Stimulated activated CD8-positive, alpha-beta memory T cell treated with anti-CD3 and anti-CD28 coated beads, Interleukin-4, amount 100 ng/mL, for 4 hours (primary cell): ENCODE measurements around the gene SHROOM2.
A peak's percentile ranks its signal among the peaks of the same experiment; 100 is the strongest.

Experiments
- DNase-seq, 2 donors: peaks; one replicate each; pipeline ENCODE4 v3.0.0-alpha.2; 2020; ENCODE audit warnings: low read depth in 2 of 2, low spot score in 1 of 2

The SHROOM2 gene

GRCh38 chrX:9862953-9863352, 76.7 kb downstream of the SHROOM2 start:
- no peak for DNase-seq

- no peak for DNase-seq
These were observed 77.8 kb downstream of the SHROOM2 start for GRCh38 chrX:9864011-9864410.

GRCh38 chrX:9865804-9866472, 79.7 kb downstream of the SHROOM2 start:
- no peak for DNase-seq

- no peak for DNase-seq
These were observed 80.4 kb downstream of the SHROOM2 start for GRCh38 chrX:9866633-9867032.

DNA sequence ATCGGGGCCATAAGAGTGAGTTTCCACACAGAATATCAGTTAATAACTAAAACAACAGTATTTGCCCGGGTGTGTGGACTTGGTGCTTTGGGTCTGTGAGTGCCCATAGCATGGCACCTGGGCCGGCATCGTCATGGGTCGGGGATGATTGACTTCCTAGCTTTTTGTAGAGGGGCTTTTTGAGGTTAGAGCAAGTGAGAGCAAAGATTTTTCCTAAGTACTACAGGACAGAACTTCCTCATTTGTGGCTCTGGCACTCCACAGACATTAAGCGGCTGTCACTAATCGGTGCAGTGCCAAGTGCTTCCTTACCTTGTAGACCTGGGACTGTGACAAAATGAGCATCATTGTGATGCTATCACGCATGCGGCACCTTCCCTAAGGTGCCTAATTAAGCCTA, 81.0 kb downstream of the SHROOM2 start:
- DNase-seq: no peak

DNA sequence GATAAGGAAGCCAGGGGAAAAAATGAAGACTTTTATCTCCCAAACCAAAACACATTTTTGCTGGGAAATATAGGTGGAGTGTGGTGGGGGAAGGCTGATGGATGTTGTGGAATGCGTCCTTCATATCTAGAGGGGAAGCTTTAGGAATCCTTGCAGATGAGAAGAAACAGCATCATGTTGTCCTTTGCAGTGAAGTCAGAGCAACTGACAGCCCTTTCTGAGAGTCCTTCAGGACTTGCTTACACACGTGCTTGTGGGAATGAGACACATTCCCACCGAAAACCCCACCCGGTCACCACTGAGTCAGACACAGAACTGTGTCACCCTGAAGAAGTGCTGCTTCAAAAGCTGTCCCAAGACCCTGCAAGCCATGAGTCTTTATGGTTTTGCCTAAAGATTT, 81.5 kb downstream of the SHROOM2 start:
- DNase-seq: no peak

GRCh38 chrX:9871701-9872268, 85.6 kb downstream of the SHROOM2 start:
- no peak for DNase-seq

DNA sequence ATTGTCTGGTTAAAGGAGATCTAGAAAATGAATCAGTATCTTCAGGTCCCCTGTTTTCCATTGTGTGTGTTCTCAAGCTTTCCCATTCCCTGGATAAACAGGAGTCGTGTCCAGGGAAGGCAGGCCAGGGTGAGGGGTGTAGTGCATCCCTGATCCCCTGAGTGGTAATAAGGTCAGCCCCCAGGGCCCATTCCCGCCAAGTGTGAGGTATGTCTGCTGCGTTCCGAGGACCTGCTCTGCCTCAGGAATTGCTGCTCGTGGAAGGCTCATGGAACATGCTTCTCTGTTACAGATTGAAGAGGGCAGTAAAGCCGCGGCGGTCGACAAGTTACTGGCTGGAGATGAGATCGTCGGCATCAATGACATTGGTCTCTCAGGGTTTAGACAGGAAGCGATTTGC, 87.1 kb downstream of the SHROOM2 start:
- DNase-seq: no peak

DNA sequence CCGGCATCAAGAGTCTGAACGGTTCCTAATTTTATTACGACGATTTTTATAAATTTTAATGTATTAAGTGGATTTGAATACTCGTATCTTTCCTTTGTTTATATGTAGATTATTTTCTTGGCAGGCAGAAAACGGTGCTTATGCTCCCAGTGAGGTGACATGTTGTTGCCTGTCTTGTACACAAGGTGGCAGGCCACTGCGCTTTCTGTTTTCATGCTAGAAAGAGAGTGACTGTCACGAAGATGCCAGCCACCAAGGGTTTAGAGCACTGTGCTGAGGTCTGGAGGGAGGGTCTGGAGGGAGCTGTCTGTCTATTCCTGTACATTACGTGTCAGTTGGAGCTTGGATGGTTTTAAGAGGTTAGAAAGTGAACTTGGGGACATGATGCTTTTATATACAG, 87.7 kb downstream of the SHROOM2 start:
- no peak for DNase-seq

GRCh38 chrX:9874483-9874882, 88.3 kb downstream of the SHROOM2 start:
- DNase-seq: no peak

- DNase-seq: no peak
These were observed 89.6 kb downstream of the SHROOM2 start for GRCh38 chrX:9875801-9876200.

- DNase-seq: no peak
These were observed 90.0 kb downstream of the SHROOM2 start for GRCh38 chrX:9876201-9876600.

- DNase-seq: no peak
These were observed 92.1 kb downstream of the SHROOM2 start for GRCh38 chrX:9878146-9878820.

DNA sequence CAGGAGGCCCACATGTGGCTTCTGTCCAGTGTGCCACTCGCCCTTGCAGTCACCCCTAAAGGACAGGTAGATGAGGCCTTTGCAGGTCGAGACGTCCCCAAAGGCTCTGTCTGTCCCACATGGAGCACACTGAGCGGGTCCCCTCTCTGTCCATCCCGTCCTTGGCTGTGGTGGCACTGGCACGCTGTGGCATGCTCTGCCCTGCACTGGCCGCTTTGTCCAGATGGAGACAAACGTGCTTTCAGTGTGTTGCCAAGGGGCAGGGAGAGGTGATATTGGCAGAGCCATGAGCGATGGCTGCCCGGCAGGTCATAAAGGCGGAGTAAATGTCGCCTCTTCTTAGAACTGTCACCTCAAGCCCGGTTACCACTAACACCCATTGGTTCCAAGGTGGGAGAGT, 94.0 kb downstream of the SHROOM2 start:
- no peak for DNase-seq

- no peak for DNase-seq
These were observed 94.6 kb downstream of the SHROOM2 start for GRCh38 chrX:9880870-9881269.

GRCh38 chrX:9882669-9883446, 96.6 kb downstream of the SHROOM2 start:
- DNase-seq: no peak

- DNase-seq: no peak
These were observed 98.0 kb downstream of the SHROOM2 start for GRCh38 chrX:9884031-9884779.

- peak; percentile 1 to 9 for DNase-seq
These were observed 98.9 kb downstream of the SHROOM2 start for GRCh38 chrX:9885150-9885549.

DNA sequence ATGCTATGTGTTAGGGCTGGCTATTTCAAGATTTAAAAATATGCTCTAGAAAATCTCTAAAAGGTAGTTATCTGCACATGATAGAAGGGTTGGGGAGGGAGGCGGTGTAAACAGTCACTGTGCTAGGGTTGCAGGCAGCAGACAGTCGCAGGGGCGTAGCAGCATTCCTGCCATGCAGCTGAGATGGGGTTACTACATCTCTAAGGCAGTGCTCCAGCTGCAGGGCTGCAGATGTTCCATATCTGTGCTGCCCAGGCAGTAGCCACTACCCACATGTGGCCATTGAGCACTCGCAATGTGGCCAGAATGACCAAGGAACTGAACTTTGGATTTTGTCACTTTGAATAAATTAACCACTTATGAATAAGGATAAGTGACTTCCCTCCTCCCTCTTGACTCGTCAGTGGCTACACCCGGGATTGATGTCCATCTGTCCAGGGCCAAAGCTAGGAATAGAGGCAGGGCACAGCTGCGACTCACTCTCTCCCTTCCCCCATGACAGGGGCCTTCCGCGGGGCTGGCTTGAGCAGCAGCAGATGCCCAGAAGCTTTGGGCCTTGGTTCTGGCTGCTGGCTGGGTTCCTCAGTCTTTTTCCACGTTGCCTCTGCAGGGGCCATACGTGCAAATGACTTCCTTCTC, 101.5 kb downstream of the SHROOM2 start:
- DNase-seq: no peak

- no peak for DNase-seq
These were observed 102.8 kb downstream of the SHROOM2 start for GRCh38 chrX:9888953-9889470.
